H1 (cell line): ENCODE measurements around the gene DOCK3.

Experiments
- TF ChIP-seq, protein P1 (sequence below), 3 experiments: IDR thresholded peaks; 1 replicate in 2 of 3; 2 replicates in 1 of 3; pipeline versions ENCODE4 v1.5.1 to v1.6.1; 2011; ENCODE audit warnings: low read length in 3 of 3, mild to moderate bottlenecking in 3 of 3, inconsistent platforms in 2 of 3, low read depth in 1 of 3, moderate library complexity in 1 of 3; ENCODE audit not compliant: insufficient read depth in 1 of 3; ENCODE audit errors: control extremely low read depth in 1 of 3
- TF ChIP-seq, protein P2 (sequence below): IDR thresholded peaks from 2 replicates; pipeline ENCODE4 v1.6.1; 2012; ENCODE audit warnings: low read length, inconsistent platforms

DNA sequence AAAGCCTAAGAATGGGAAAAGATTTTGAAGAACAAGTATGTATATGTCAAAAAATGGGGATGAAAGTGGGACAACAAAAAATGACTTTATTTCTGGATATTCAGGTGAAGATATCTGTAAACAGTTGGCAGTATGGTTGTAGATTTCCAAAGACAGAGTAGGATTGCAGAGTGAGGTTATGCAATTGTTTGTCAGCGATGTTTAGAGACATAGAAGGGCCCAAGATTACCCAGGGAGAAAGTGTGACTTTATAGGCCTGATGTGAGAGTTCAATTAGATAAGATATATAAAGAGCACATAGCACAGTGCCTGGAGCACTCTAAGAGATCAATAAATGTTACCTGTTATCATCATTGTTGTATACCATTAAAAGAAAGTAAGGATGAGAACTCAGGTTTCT is 319.8 kb downstream of the DOCK3 start:
- TF ChIP-seq, protein P1, sequence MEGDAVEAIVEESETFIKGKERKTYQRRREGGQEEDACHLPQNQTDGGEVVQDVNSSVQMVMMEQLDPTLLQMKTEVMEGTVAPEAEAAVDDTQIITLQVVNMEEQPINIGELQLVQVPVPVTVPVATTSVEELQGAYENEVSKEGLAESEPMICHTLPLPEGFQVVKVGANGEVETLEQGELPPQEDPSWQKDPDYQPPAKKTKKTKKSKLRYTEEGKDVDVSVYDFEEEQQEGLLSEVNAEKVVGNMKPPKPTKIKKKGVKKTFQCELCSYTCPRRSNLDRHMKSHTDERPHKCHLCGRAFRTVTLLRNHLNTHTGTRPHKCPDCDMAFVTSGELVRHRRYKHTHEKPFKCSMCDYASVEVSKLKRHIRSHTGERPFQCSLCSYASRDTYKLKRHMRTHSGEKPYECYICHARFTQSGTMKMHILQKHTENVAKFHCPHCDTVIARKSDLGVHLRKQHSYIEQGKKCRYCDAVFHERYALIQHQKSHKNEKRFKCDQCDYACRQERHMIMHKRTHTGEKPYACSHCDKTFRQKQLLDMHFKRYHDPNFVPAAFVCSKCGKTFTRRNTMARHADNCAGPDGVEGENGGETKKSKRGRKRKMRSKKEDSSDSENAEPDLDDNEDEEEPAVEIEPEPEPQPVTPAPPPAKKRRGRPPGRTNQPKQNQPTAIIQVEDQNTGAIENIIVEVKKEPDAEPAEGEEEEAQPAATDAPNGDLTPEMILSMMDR (IDR thresholded peaks at IDR 0.05; ENCODE audit: control extremely low read depth in 1 of 3, insufficient read depth in 1 of 3, low read depth in 1 of 3, low read length in 3 of 3), result no peak
- TF ChIP-seq, protein P2, sequence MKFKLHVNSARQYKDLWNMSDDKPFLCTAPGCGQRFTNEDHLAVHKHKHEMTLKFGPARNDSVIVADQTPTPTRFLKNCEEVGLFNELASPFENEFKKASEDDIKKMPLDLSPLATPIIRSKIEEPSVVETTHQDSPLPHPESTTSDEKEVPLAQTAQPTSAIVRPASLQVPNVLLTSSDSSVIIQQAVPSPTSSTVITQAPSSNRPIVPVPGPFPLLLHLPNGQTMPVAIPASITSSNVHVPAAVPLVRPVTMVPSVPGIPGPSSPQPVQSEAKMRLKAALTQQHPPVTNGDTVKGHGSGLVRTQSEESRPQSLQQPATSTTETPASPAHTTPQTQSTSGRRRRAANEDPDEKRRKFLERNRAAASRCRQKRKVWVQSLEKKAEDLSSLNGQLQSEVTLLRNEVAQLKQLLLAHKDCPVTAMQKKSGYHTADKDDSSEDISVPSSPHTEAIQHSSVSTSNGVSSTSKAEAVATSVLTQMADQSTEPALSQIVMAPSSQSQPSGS, result no peak
